H1 (cell line): ENCODE measurements around the gene PLXND1. TPM values are rescaled to one million over a fixed set of nuclear protein-coding genes. Genes with fewer than 3 reads are reported as not detected.
"Not testable (repeated sequence)": the region's sequence is repeated elsewhere in the genome, so short reads cannot be mapped to it uniquely, and the experiment has no call there.

Experiments
- CTCF ChIA-PET: fragments of 300-600 bp; sonication (Branson Sonifier 250); formaldehyde crosslinking; loops from one replicate; lab custom pipeline; 2021; ENCODE audit not compliant: partially characterized antibody; lab: Charles Lee
- POLR2A ChIA-PET: fragments of 300-600 bp; sonication (Branson Sonifier 250); formaldehyde crosslinking; loops from one replicate; lab custom pipeline; 2021; ENCODE audit warnings: inconsistent platforms; ENCODE audit not compliant: partially characterized antibody; lab: Charles Lee
- DNase-seq, 2 experiments: peaks; one replicate each; pipeline versions ENCODE4 v3.0.0 to v3.0.0-alpha.2; 2010 to 2022; ENCODE audit warnings: low spot score in 2 of 2, low read depth in 1 of 2, mixed read lengths in 1 of 2
- FAIRE-seq: peaks from 2 replicates; lab custom pipeline; 2011; peaks lifted over from hg19 to GRCh38; lab: Jason Lieb, UNC
- H2AFZ ChIP-seq: 2 replicates; pipeline ENCODE4 v1.8.1; 2012; ENCODE audit warnings: low read length, inconsistent platforms
- H2AK5ac ChIP-seq: 2 replicates; pipeline ENCODE4 v1.6.1; 2013; ENCODE audit warnings: low read depth, low read length
- H2BK120ac ChIP-seq: replicated peaks from 2 replicates; pipeline ENCODE3; 2013; ENCODE audit warnings: low read depth, low read length, inconsistent platforms
- H2BK12ac ChIP-seq: 2 replicates; pipeline ENCODE4 v1.6.1; 2013; ENCODE audit warnings: low read depth, low read length
- H2BK15ac ChIP-seq: 2 replicates; pipeline ENCODE4 v1.6.1; 2013; ENCODE audit warnings: low read length
- H2BK20ac ChIP-seq: 2 replicates; pipeline ENCODE4 v1.6.1; 2013; ENCODE audit warnings: low read length
- H2BK5ac ChIP-seq: 2 replicates; pipeline ENCODE4 v1.6.1; 2013; ENCODE audit warnings: low read depth, low read length
- H3K14ac ChIP-seq: 2 replicates; pipeline ENCODE4 v1.6.1; 2013; ENCODE audit warnings: inconsistent platforms; ENCODE audit not compliant: insufficient read length
- H3K18ac ChIP-seq: 2 replicates; pipeline ENCODE4 v1.6.1; 2013; ENCODE audit warnings: low read length; ENCODE audit errors: extremely low read depth
- H3K23ac ChIP-seq: 2 replicates; pipeline ENCODE4 v1.6.1; 2013; ENCODE audit warnings: inconsistent platforms; ENCODE audit not compliant: insufficient read length
- H3K23me2 ChIP-seq: 2 replicates; pipeline ENCODE4 v1.6.1; 2013; ENCODE audit warnings: low read depth, low read length
- H3K27ac ChIP-seq: 2 replicates; pipeline ENCODE4 v1.6.1; 2011; ENCODE audit warnings: low read depth, low read length, inconsistent platforms
- H3K27me3 ChIP-seq, 4 experiments: replicated peaks in 1 of 4; 1 replicate in 1 of 4; 2 replicates in 3 of 4; pipeline versions ENCODE4 v1.6.1 to v1.8.1; 2011 to 2013; ENCODE audit warnings: low read length in 3 of 4, mild to moderate bottlenecking in 3 of 4, inconsistent platforms in 2 of 4, mixed read lengths in 2 of 4, moderate library complexity in 1 of 4; ENCODE audit not compliant: control insufficient read depth in 3 of 4, insufficient read depth in 3 of 4; ENCODE audit errors: extremely low read depth in 1 of 4
- H3K36me3 ChIP-seq, 4 experiments: 2 replicates each; pipeline versions ENCODE4 v1.6.1 to v1.8.1; 2011 to 2013; ENCODE audit warnings: mild to moderate bottlenecking in 4 of 4, low read length in 3 of 4, moderate library complexity in 2 of 4, control low read depth in 1 of 4, inconsistent platforms in 1 of 4; ENCODE audit not compliant: insufficient read depth in 4 of 4, control insufficient read depth in 2 of 4
- H3K4ac ChIP-seq: replicated peaks from 2 replicates; pipeline ENCODE3; 2013; ENCODE audit warnings: low read length, low read depth, mixed read lengths, inconsistent platforms; ENCODE audit not compliant: insufficient read length
- H3K4me1 ChIP-seq, 4 experiments: replicated peaks in 1 of 4; 1 replicate in 1 of 4; 2 replicates in 3 of 4; pipeline versions ENCODE4 v1.6.1 to v1.8.1; 2011 to 2013; ENCODE audit warnings: low read length in 3 of 4, inconsistent platforms in 2 of 4, mixed read lengths in 1 of 4; ENCODE audit not compliant: insufficient read depth in 4 of 4, control insufficient read depth in 3 of 4
- H3K4me2 ChIP-seq, 2 experiments: 2 replicates each; pipeline versions ENCODE4 v1.6.1 to v1.8.1; 2011 to 2013; ENCODE audit warnings: low read depth in 2 of 2, low read length in 2 of 2, control low read depth in 1 of 2, inconsistent platforms in 1 of 2, mild to moderate bottlenecking in 1 of 2; ENCODE audit not compliant: insufficient read depth in 1 of 2
- H3K4me3 ChIP-seq, 4 experiments: fragments of 200-600, 300-600 bp in 1 of 4; sonication (generic), shearing (Covaris generic), sonication (Bioruptor Twin) in 1 of 4; 2 replicates each; pipeline versions ENCODE4 v1.5.1 to v1.8.1; 2011 to 2016; ENCODE audit warnings: low read length in 4 of 4, low read depth in 3 of 4, control low read depth in 2 of 4, inconsistent platforms in 2 of 4, mild to moderate bottlenecking in 2 of 4, mixed read lengths in 1 of 4, moderate library complexity in 1 of 4; ENCODE audit not compliant: insufficient read depth in 2 of 4; ENCODE audit errors: extremely low read depth in 1 of 4
- H3K56ac ChIP-seq: replicated peaks from 2 replicates; pipeline ENCODE3; 2013; ENCODE audit warnings: low read depth, mild to moderate bottlenecking, mixed read lengths, low read length, inconsistent platforms; ENCODE audit not compliant: insufficient read length
- H3K79me1 ChIP-seq: 2 replicates; pipeline ENCODE4 v1.6.1; 2013; ENCODE audit warnings: low read depth, low read length, control low read depth
- H3K79me2 ChIP-seq, 2 experiments: 2 replicates each; pipeline versions ENCODE4 v1.6.1 to v1.8.1; 2012 to 2013; ENCODE audit warnings: low read length in 2 of 2, mild to moderate bottlenecking in 2 of 2, inconsistent platforms in 1 of 2; ENCODE audit not compliant: insufficient read depth in 2 of 2, control insufficient read depth in 1 of 2
- H3K9ac ChIP-seq, 4 experiments: replicated peaks in 1 of 4; 1 replicate in 1 of 4; 2 replicates in 3 of 4; pipeline versions ENCODE4 v1.6.1 to v1.8.1; 2011 to 2013; ENCODE audit warnings: low read depth in 3 of 4, low read length in 3 of 4, control low read depth in 2 of 4, mild to moderate bottlenecking in 2 of 4, moderate library complexity in 2 of 4, inconsistent platforms in 1 of 4; ENCODE audit errors: extremely low read depth in 1 of 4
- H3K9me3 ChIP-seq, 2 experiments: 2 replicates each; pipeline versions ENCODE4 v1.6.1 to v1.8.1; 2012 to 2013; ENCODE audit warnings: mild to moderate bottlenecking in 2 of 2, moderate library complexity in 2 of 2, control low read depth in 1 of 2, inconsistent platforms in 1 of 2, low read depth in 1 of 2, low read length in 1 of 2, mixed read lengths in 1 of 2; ENCODE audit not compliant: insufficient read depth in 2 of 2
- H4K20me1 ChIP-seq, 2 experiments: replicated peaks in 1 of 2; 2 replicates each; pipeline versions ENCODE3 to v1.8.1; 2011 to 2013; ENCODE audit warnings: inconsistent platforms in 2 of 2, low read length in 2 of 2, mild to moderate bottlenecking in 1 of 2; ENCODE audit not compliant: insufficient read depth in 2 of 2, control insufficient read depth in 1 of 2
- H4K5ac ChIP-seq: 2 replicates; pipeline ENCODE4 v1.6.1; 2013; ENCODE audit warnings: low read length, low read depth, mixed read lengths, inconsistent platforms; ENCODE audit not compliant: insufficient read length
- H4K8ac ChIP-seq: 2 replicates; pipeline ENCODE4 v1.8.0; 2013; ENCODE audit warnings: mild to moderate bottlenecking, moderate library complexity, low read length, inconsistent platforms; ENCODE audit not compliant: insufficient read depth; ENCODE audit errors: extremely low read depth
- H4K91ac ChIP-seq: replicated peaks from 2 replicates; pipeline ENCODE3; 2013; ENCODE audit warnings: low read length, mixed read lengths, inconsistent platforms; ENCODE audit not compliant: insufficient read length
- SAP30 ChIP-seq: fragments of 300-600 bp; sonication (generic); IDR thresholded peaks from 2 replicates; pipeline ENCODE4 v1.7.1; 2012; ENCODE audit warnings: low read length, moderate library complexity, mild to moderate bottlenecking, inconsistent platforms; ENCODE audit not compliant: insufficient read depth, insufficient replicate concordance
- SIN3A ChIP-seq, 2 experiments: IDR thresholded peaks in 1 of 2; conservative IDR thresholded peaks in 1 of 2; 2 replicates each; pipeline ENCODE4 v1.6.1; 2011 to 2012; ENCODE audit warnings: low read length in 2 of 2, improper control_type of control experiment in 1 of 2, low read depth in 1 of 2, mild to moderate bottlenecking in 1 of 2
- WGBS, 2 experiments: shearing (Covaris generic) in 1 of 2; methylation state at CpG; one replicate each; pipeline versions ENCODE4 v1.1.6 to v1.1.7; 2013 to 2015; ENCODE audit warnings: low lambda C conversion rate in 2 of 2, mixed read lengths in 2 of 2, inconsistent platforms in 1 of 2, low coverage in 1 of 2, missing lambda C conversion rate in 1 of 2; ENCODE audit not compliant: insufficient replicate concordance in 2 of 2, insufficient coverage in 1 of 2, insufficient read length in 1 of 2; ENCODE audit errors: extremely low coverage in 1 of 2, missing lambda C conversion rate in 1 of 2; 5-methylcytosine and 5-hydroxymethylcytosine counted together
- polyA plus RNA-seq, 7 experiments: library from polyadenylated mRNA; depleted of rRNA in 3 of 7; stranded (reverse) in 5 of 7; unstranded in 2 of 7; fragments of >200 nt in 5 of 7; fragments of 200-250 nt in 2 of 7; gene quantifications; 1 replicate in 5 of 7; 2 replicates in 1 of 7; 4 replicates in 1 of 7; pipeline versions ENCODE4 v1.2.1 to v1.2.3, GENCODE V29; 2011 to 2013; ENCODE audit warnings: missing spikeins in 2 of 7, mixed read lengths in 2 of 7
- total RNA-seq: library from RNA; stranded (reverse); fragmentation: NEBNext Ultra II Directional; extraction: Animal tissue kit (Norgen Biotek cat#: 25700); gene quantifications from 2 replicates; pipeline ENCODE4 v1.2.1, GENCODE V29; 2021

The PLXND1 gene
- total and polyA plus RNA-seq, 2 of the 8 experiments (the other 6 are each of a cell fraction or from before 2014, with no cell fraction given): 17.7 to 66.4 TPM

DNA sequence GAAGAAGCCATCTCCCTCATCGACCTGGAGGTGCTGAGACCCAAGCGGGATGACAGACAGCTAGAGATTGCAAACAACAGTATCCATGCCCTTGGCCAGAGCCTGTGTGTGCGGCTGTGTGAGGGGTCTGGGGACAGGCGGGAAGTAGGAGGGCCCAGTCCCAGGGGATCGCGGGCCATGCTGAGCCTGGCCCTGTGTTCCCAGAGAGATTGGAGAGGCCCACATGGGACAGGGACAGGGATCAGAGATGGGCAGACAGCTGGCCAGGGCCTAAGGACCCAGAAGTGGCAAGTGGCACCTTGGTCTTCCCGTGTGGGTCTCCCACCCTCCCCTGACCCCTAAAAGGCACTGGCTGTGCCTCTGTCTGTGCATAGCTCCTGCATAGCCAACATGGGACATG is 89.0 kb downstream of the PLXND1 start (continued):
- no peak for TF ChIP-seq SAP30
- no peak for TF ChIP-seq SIN3A (conservative IDR thresholded peaks at IDR 0.05 in 1 of 2, IDR thresholded peaks at IDR 0.05 in 1 of 2; ENCODE audit: low read depth in 1 of 2, low read length in 2 of 2)

DNA sequence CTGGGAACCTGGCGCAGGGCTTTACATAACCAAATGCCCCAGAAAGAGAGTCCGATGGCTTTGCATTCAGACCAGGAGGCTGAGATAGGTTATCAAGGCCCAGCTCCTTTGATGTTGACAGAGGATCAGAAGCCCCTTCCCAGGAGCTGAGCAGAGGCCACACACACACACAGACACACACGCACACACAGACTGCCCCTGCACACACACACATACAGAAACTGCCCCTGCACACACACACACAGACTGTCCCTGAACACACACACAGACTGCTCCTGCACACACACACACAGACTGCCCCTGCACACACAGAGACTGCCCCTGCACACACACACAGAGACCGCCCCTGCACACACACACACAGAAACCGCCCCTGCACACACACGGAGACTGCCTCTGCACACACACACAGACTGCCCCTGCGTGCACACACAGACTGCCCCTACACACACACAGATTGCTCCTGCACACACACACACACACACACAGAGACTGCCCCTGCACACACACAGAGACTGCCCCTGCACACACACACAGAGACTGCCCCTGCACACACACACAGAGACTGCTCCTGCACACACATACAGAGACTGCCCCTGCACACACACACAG is 90.5 kb downstream of the PLXND1 start:
- DNase-seq, H3K27me3 ChIP-seq, H2BK15ac ChIP-seq, H3K14ac ChIP-seq, H4K91ac ChIP-seq, POLR2A ChIA-PET, H4K5ac ChIP-seq, H2BK12ac ChIP-seq, H2AK5ac ChIP-seq, H3K56ac ChIP-seq, H2BK20ac ChIP-seq, H3K9me3 ChIP-seq, H3K27ac ChIP-seq, H3K36me3 ChIP-seq, H3K79me2 ChIP-seq, H3K4me1 ChIP-seq, H2BK120ac ChIP-seq, H4K8ac ChIP-seq, H3K4me2 ChIP-seq, H3K4me3 ChIP-seq, H3K18ac ChIP-seq, H3K23ac ChIP-seq, H4K20me1 ChIP-seq, FAIRE-seq, H2AFZ ChIP-seq, H3K79me1 ChIP-seq, H3K9ac ChIP-seq, H3K4ac ChIP-seq, H3K23me2 ChIP-seq, H2BK5ac ChIP-seq: not testable (repeated sequence)
- 85% methylated on average over 7 of the region's 7 CpGs; no CpG with 5 or more reads in 1 of the 2 experiments for WGBS, 2 experiments
- CTCF ChIA-PET: interaction anchor here (1.5 kb wide), 1 partner anchor 112 kb away, joined by 4 read pairs; no protein-coding TSS in a partner anchor
